Brain pericyte (primary cell): ENCODE measurements around the gene TMTC2.

Source experiments
- DNase-seq: peaks from one replicate; pipeline ENCODE4 v3.0.0-alpha.2; 2012; ENCODE audit warnings: low read depth, low spot score

Gene TMTC2

GRCh38 chr12:83010169-83010804 lies 323.6 kb downstream of the TMTC2 start:
- DNase-seq, result no peak

GRCh38 chr12:83015390-83016217 lies 328.9 kb downstream of the TMTC2 start:
- no peak for DNase-seq

- DNase-seq, result no peak
Measured at GRCh38 chr12:83016218-83016835, 329.6 kb downstream of the TMTC2 start.

- DNase-seq, result no peak
Measured at GRCh38 chr12:83016991-83017390, 330.3 kb downstream of the TMTC2 start.

GRCh38 chr12:83018088-83018487 lies 331.4 kb downstream of the TMTC2 start:
- DNase-seq, result no peak

- no peak for DNase-seq
Measured at GRCh38 chr12:83027021-83027723, 340.5 kb downstream of the TMTC2 start.

- no peak for DNase-seq
Measured at GRCh38 chr12:83031196-83031595, 344.5 kb downstream of the TMTC2 start.

GRCh38 chr12:83036847-83037246 lies 350.1 kb downstream of the TMTC2 start:
- DNase-seq, result no peak

- no peak for DNase-seq
Measured at GRCh38 chr12:83039413-83039812, 352.7 kb downstream of the TMTC2 start.

GRCh38 chr12:83040339-83040738 lies 353.6 kb downstream of the TMTC2 start:
- DNase-seq, result no peak

GRCh38 chr12:83040991-83041390 lies 354.3 kb downstream of the TMTC2 start:
- no peak for DNase-seq

GRCh38 chr12:83042441-83043200 lies 355.9 kb downstream of the TMTC2 start:
- DNase-seq, result no peak

GRCh38 chr12:83044736-83045135 lies 358.0 kb downstream of the TMTC2 start:
- no peak for DNase-seq

- DNase-seq, result no peak
Measured at GRCh38 chr12:83046019-83046418, 359.3 kb downstream of the TMTC2 start.

GRCh38 chr12:83049306-83049705 lies 362.6 kb downstream of the TMTC2 start:
- DNase-seq, result no peak

- no peak for DNase-seq
Measured at GRCh38 chr12:83052890-83053541, 366.3 kb downstream of the TMTC2 start.

- DNase-seq, result no peak
Measured at GRCh38 chr12:83057436-83057835, 370.7 kb downstream of the TMTC2 start.

GRCh38 chr12:83059107-83059506 lies 372.4 kb downstream of the TMTC2 start:
- DNase-seq, result no peak

- no peak for DNase-seq
Measured at GRCh38 chr12:83065562-83065961, 378.9 kb downstream of the TMTC2 start.

- DNase-seq, result no peak
Measured at GRCh38 chr12:83067981-83068380, 381.3 kb downstream of the TMTC2 start.

- DNase-seq, result no peak
Measured at GRCh38 chr12:83074358-83074894, 387.7 kb downstream of the TMTC2 start.
